Smooth muscle cell (in vitro differentiated cells): Measurements from ENCODE around the gene MMP25. TPM values are rescaled to one million over a fixed set of nuclear protein-coding genes. Genes with fewer than 3 reads are reported as not detected.

Source experiments
- DNase-seq: peaks from one replicate; lab custom pipeline; 2025; ENCODE audit not compliant: unreplicated experiment; lab: John Stamatoyannopoulos, UW
- H2AFZ ChIP-seq: fragments of 200-600 bp; sonication (generic); 2 replicates; pipeline ENCODE4 v1.6.0; 2016; ENCODE audit warnings: antibody characterized with exemption, low read depth, mild to moderate bottlenecking
- H3F3A ChIP-seq: fragments of 200-600 bp; sonication (generic); 2 replicates; pipeline ENCODE4 v1.6.0; 2017; ENCODE audit warnings: antibody characterized with exemption, low read depth
- H3K27ac ChIP-seq: fragments of 200-600 bp; sonication (generic); 2 replicates; pipeline ENCODE4 v1.5.1; 2016; ENCODE audit warnings: low read depth, mild to moderate bottlenecking
- H3K27me3 ChIP-seq: fragments of 200-600 bp; sonication (generic); 2 replicates; pipeline ENCODE4 v1.6.1; 2016; ENCODE audit warnings: low read depth, mild to moderate bottlenecking
- H3K36me3 ChIP-seq: fragments of 200-600 bp; sonication (generic); 2 replicates; pipeline ENCODE4 v1.5.1; 2016; ENCODE audit warnings: low read depth
- H3K4me1 ChIP-seq: fragments of 200-600 bp; sonication (generic); 2 replicates; pipeline ENCODE4 v1.5.1; 2016; ENCODE audit warnings: low read depth
- H3K4me2 ChIP-seq: fragments of 200-600 bp; sonication (generic); 2 replicates; pipeline ENCODE4 v1.6.0; 2016; ENCODE audit warnings: mild to moderate bottlenecking
- H3K4me3 ChIP-seq: fragments of 200-600 bp; sonication (generic); 2 replicates; pipeline ENCODE4 v1.5.1; 2016; ENCODE audit warnings: mild to moderate bottlenecking
- H3K79me2 ChIP-seq: fragments of 200-600 bp; sonication (generic); 2 replicates; pipeline ENCODE4 v1.6.0; 2016; ENCODE audit warnings: low read depth, mild to moderate bottlenecking
- H3K9ac ChIP-seq: fragments of 200-600 bp; sonication (generic); 2 replicates; pipeline ENCODE4 v1.6.0; 2016; ENCODE audit warnings: low read depth
- H3K9me3 ChIP-seq: fragments of 200-600 bp; sonication (generic); replicated peaks from 2 replicates; pipeline ENCODE4 v1.5.1; 2016; ENCODE audit warnings: low read depth
- H4K20me1 ChIP-seq: fragments of 200-600 bp; sonication (generic); 2 replicates; pipeline ENCODE4 v1.6.0; 2016; ENCODE audit warnings: low read depth
- CTCF ChIP-seq: fragments of 200-600 bp; sonication (generic); IDR thresholded peaks from 2 replicates; pipeline ENCODE4 v1.5.1; 2017; ENCODE audit warnings: borderline replicate concordance, mild to moderate bottlenecking, antibody characterized with exemption; ENCODE audit not compliant: insufficient read depth, poor library complexity, severe bottlenecking
- WGBS: methylation state at CpG from one replicate; pipeline ENCODE4 v1.1.7; 2016; ENCODE audit warnings: low lambda C conversion rate; 5-methylcytosine and 5-hydroxymethylcytosine counted together
- polyA plus RNA-seq: library from polyadenylated mRNA; unstranded; fragments of >200 nt; fragmentation: Nextera tagmentation; extraction: Ambion mirVana; gene quantifications from 2 replicates; pipeline ENCODE4 v1.2.1, GENCODE V29; 2016
- total RNA-seq: library from RNA; depleted of rRNA; stranded (reverse); fragments of >200 nt; gene quantifications from 2 replicates; pipeline ENCODE4 v1.2.3, GENCODE V29; 2014

Gene MMP25
- total and polyA plus RNA-seq, 2 experiments from 2014 or later, result 0.90 to 1.3 TPM

- Histone ChIP-seq H3K4me1 (peaks cover 32% of the 10 kb centered on the region), H3K79me2 (no peaks in the 10 kb centered on the region), H3K4me2 (no peak overlapping the region), H3K4me3 (peak overlapping the region; percentile 10), H3K36me3 (no peaks in the 10 kb centered on the region), H3K9ac (no peak overlapping the region), H3K27ac (no peak overlapping the region), H3F3A (no peaks in the 10 kb centered on the region), H3K27me3 (peaks cover 68% of the 10 kb centered on the region), H3K9me3 (no peaks in the 10 kb centered on the region), H4K20me1 (no peaks in the 10 kb centered on the region), H2AFZ (no peak overlapping the region)
- no peak for DNase-seq
- no peak for TF ChIP-seq CTCF
- 60% methylated on average over 13 of the region's 13 CpGs for WGBS
Observed at GRCh38 chr16:3007059-3007956, 39.1 kb upstream of the MMP25 start.

GRCh38 chr16:3007957-3008689 is 38.2 kb upstream of the MMP25 start:
- Histone ChIP-seq H3K4me3 (no peak overlapping the region), H3K4me2 (peak overlapping the region; percentile 48), H3K27ac (peak overlapping the region; percentile 86), H3K9ac (no peak overlapping the region), H3K79me2 (no peaks in the 10 kb centered on the region), H3K27me3 (peaks cover 76% of the 10 kb centered on the region), H4K20me1 (no peaks in the 10 kb centered on the region), H3K4me1 (peaks cover 39% of the 10 kb centered on the region), H3F3A (no peaks in the 10 kb centered on the region), H3K36me3 (no peaks in the 10 kb centered on the region), H2AFZ (no peak overlapping the region), H3K9me3 (no peaks in the 10 kb centered on the region)
- 18% methylated on average over 17 of the region's 17 CpGs for WGBS
- no peak for TF ChIP-seq CTCF
- DNase-seq, result no peak

- WGBS, result 36% methylated on average over 4 of the region's 4 CpGs
- H4K20me1 ChIP-seq, result no peaks in the 10 kb centered on the region
- H3K4me2 ChIP-seq, result peak overlapping the region; percentile 48
- no peaks in the 10 kb centered on the region for H3F3A ChIP-seq
- DNase-seq, result no peak
- no peak overlapping the region for H3K4me3 ChIP-seq
- no peaks in the 10 kb centered on the region for H3K36me3 ChIP-seq
- no peak overlapping the region for H2AFZ ChIP-seq
- peak overlapping the region; percentile 86 for H3K27ac ChIP-seq
- no peaks in the 10 kb centered on the region for H3K9me3 ChIP-seq
- H3K9ac ChIP-seq, result no peak overlapping the region
- H3K27me3 ChIP-seq, result peaks cover 81% of the 10 kb centered on the region
- peaks cover 39% of the 10 kb centered on the region for H3K4me1 ChIP-seq
- no peaks in the 10 kb centered on the region for H3K79me2 ChIP-seq
- TF ChIP-seq CTCF, result no peak
Observed at GRCh38 chr16:3008690-3009037, 37.7 kb upstream of the MMP25 start.
